Cardiac fibroblast (primary cell): ENCODE measurements around the gene GABRR3.

ENCODE experiments used
- DNase-seq, 2 donors: peaks; one replicate each; pipeline versions ENCODE4 v3.0.0 to v3.0.0-alpha.2; 2010; ENCODE audit warnings: low read depth in 2 of 2
- H3K4me3 ChIP-seq, 2 donors: replicated peaks in 1 of 2; 1 replicate in 1 of 2; 2 replicates in 1 of 2; pipeline ENCODE4 v1.5.1; 2011; ENCODE audit warnings: low read depth in 2 of 2, low read length in 2 of 2, mild to moderate bottlenecking in 2 of 2, moderate library complexity in 1 of 2
- TF ChIP-seq, protein P1 (sequence below): IDR thresholded peaks from one replicate; pipeline ENCODE4 v1.5.1; 2011; ENCODE audit warnings: low read depth, mild to moderate bottlenecking, low read length, inconsistent platforms

Gene GABRR3

GRCh38 chr3:97956051-97956450 is 79.1 kb downstream of the GABRR3 start:
- no peak for DNase-seq
- TF ChIP-seq, protein P1, sequence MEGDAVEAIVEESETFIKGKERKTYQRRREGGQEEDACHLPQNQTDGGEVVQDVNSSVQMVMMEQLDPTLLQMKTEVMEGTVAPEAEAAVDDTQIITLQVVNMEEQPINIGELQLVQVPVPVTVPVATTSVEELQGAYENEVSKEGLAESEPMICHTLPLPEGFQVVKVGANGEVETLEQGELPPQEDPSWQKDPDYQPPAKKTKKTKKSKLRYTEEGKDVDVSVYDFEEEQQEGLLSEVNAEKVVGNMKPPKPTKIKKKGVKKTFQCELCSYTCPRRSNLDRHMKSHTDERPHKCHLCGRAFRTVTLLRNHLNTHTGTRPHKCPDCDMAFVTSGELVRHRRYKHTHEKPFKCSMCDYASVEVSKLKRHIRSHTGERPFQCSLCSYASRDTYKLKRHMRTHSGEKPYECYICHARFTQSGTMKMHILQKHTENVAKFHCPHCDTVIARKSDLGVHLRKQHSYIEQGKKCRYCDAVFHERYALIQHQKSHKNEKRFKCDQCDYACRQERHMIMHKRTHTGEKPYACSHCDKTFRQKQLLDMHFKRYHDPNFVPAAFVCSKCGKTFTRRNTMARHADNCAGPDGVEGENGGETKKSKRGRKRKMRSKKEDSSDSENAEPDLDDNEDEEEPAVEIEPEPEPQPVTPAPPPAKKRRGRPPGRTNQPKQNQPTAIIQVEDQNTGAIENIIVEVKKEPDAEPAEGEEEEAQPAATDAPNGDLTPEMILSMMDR: no peak
- no peak overlapping the region for H3K4me3 ChIP-seq

DNA sequence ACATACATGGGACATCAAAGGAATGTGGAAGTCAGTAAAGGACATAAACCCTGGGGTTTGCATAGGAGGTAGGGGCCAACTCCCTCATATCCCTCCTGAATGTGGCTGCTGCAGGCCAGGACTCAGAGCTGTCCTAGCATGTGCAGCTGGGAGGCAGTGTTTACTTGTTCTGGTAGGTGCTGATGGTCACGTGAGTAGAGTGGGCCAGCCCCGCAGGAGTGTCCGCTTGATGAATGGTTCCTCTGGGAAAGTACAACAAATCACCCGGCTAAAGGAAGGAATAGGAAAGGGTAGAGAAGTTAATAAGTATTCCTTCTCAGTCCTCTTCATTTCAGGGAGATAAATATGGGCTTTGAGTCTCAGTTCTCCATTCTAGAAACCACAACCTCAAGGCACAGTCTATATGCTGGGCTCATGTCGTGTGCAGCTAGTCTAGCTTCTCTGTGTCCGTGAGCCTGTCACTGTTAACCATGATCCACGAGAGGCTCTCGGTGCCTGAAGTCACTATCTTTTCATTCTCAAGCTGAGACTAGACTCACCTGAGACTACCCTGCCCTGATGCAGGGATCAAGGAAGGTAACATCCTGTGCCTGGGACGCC is 80.8 kb downstream of the GABRR3 start:
- TF ChIP-seq, protein P1: no peak
- DNase-seq: no peak
- H3K4me3 ChIP-seq: no peak overlapping the region

GRCh38 chr3:97952872-97953271 is 82.2 kb downstream of the GABRR3 start:
- H3K4me3 ChIP-seq: no peak overlapping the region
- TF ChIP-seq, protein P1: no peak
- peak in 1 of 2 donors; percentile 24 for DNase-seq

DNA sequence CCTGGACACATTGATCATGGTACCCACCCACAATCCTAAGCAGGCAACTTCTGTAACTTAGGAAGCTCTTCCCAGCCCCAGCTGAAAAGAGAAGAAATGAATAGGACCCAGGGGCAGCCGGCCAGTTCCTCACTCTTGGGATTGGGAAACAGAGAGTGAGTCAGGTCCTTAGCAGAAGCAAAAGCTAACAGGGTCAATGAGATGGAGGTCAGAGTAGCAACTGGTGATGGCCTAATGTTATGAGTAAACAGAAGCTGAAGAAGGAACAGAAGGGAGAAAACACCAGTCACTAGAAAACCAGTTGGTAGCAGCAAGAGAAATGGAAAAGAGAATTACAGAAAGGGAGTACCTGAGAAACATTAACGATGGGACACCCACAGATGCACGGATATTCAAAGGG is 82.8 kb downstream of the GABRR3 start:
- TF ChIP-seq, protein P1: no peak
- no peak overlapping the region for H3K4me3 ChIP-seq
- DNase-seq: peak; percentile 77 to 90

- H3K4me3 ChIP-seq: no peak overlapping the region
- DNase-seq: no peak
- TF ChIP-seq, protein P1: no peak
Measured at GRCh38 chr3:97950360-97950759, 84.8 kb downstream of the GABRR3 start.

DNA sequence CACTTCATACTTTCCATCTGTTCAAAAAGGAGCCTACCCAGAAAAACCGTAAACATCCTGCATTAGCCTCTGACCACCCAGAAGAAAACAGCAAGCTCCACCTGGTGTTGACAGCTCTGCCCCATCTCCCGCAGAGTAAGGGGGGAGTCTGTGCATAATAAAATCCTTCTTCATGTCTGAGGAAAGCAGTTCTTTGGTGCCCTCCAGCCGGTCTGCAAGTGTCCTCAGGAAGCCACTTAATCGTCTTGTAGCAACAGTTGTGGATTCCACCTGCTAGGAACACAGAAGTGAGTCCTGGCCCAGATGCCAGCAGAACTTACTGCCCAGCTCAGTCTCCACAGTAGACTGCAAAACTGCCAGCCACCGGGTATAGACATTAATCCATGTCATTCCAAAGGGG is 85.4 kb downstream of the GABRR3 start:
- no peak overlapping the region for H3K4me3 ChIP-seq
- TF ChIP-seq, protein P1: no peak
- no peak for DNase-seq

GRCh38 chr3:97949110-97949485 is 86.0 kb downstream of the GABRR3 start:
- DNase-seq: no peak
- no peak overlapping the region for H3K4me3 ChIP-seq
- TF ChIP-seq, protein P1: no peak
